K562 (cell line): Measurements from ENCODE around the gene URB2. TPM values are rescaled to one million over a fixed set of nuclear protein-coding genes. Genes with fewer than 3 reads are reported as not detected.

Experiments
- ATAC-seq: fragments of 200-7000 bp; cut with Tn5 transposase; 3 replicates; pipeline ENCODE4 v1.9.1; 2020; ENCODE audit warnings: moderate library complexity
- BruUV-seq: library from RNA; stranded (reverse); fragments of 400-500 nt; replicated peaks from 2 replicates; lab custom pipeline; 2021; lab: Mats Ljungman, UMichigan
- CTCF ChIA-PET: fragments of 300-600 bp; formaldehyde crosslinking; extraction: SDS; loops from one replicate; lab custom pipeline; 2021; ENCODE audit warnings: low intra/inter-chr PET ratio; lab: Yijun Ruan, JAX
- POLR2A ChIA-PET: fragments of 300-600, 350-650 bp; sonication (Branson Sonifier 250); formaldehyde crosslinking; extraction: SDS; loops from one replicate; lab custom pipeline; 2021; ENCODE audit warnings: antibody characterized with exemption, inconsistent platforms; lab: Yijun Ruan, JAX
- DNase-seq, 4 experiments: peaks; one replicate each; pipeline versions ENCODE4 v3.0.0 to v3.0.0-alpha.2; 2011 to 2018; ENCODE audit warnings: low spot score in 3 of 4, mixed read lengths in 3 of 4; ENCODE audit errors: extremely low read depth in 1 of 4
- FAIRE-seq: peaks from 2 replicates; lab custom pipeline; 2011; peaks lifted over from hg19 to GRCh38; lab: Jason Lieb, UNC
- H2AFZ ChIP-seq: 2 replicates; pipeline ENCODE4 v1.6.0; 2011; ENCODE audit warnings: low read depth, low read length, control low read depth, inconsistent platforms
- H3K27ac ChIP-seq: fragments of 200-600 bp; 3 replicates; pipeline ENCODE4 v1.8.0; 2011; ENCODE audit warnings: low read depth, mild to moderate bottlenecking, control low read depth, inconsistent platforms, low read length, moderate library complexity, mixed read lengths; ENCODE audit errors: extremely low read depth
- H3K27me3 ChIP-seq, 2 experiments: fragments of 300-600 bp in 1 of 2; 2 replicates in 1 of 2; 3 replicates in 1 of 2; pipeline versions ENCODE4 v1.6.0 to v1.8.0; 2011; ENCODE audit warnings: inconsistent platforms in 2 of 2, low read length in 2 of 2, mild to moderate bottlenecking in 1 of 2, mixed read lengths in 1 of 2, moderate library complexity in 1 of 2; ENCODE audit not compliant: control insufficient read depth in 2 of 2, insufficient read depth in 2 of 2
- H3K36me3 ChIP-seq: fragments of 300-600 bp; 3 replicates; pipeline ENCODE4 v1.8.0; 2011; ENCODE audit warnings: mild to moderate bottlenecking, low read length, inconsistent platforms; ENCODE audit not compliant: control insufficient read depth, insufficient read depth
- H3K4me1 ChIP-seq, 2 experiments: fragments of 200-600 bp in 1 of 2; replicated peaks in 1 of 2; 2 replicates in 1 of 2; 3 replicates in 1 of 2; pipeline versions ENCODE4 v1.5.1 to v1.8.0; 2011; ENCODE audit warnings: inconsistent platforms in 2 of 2, low read length in 2 of 2, mild to moderate bottlenecking in 1 of 2, mixed read lengths in 1 of 2, moderate library complexity in 1 of 2; ENCODE audit not compliant: control insufficient read depth in 2 of 2, insufficient read depth in 2 of 2
- H3K4me2 ChIP-seq: 2 replicates; pipeline ENCODE4 v1.6.1; 2011; ENCODE audit warnings: low read length, control low read depth, inconsistent platforms, mixed read lengths; ENCODE audit not compliant: insufficient read depth
- H3K4me3 ChIP-seq: fragments of 200-600 bp; sonication (generic), shearing (Covaris generic); 2 replicates; pipeline ENCODE4 v1.5.1; 2016; ENCODE audit warnings: control low read depth, inconsistent platforms
- H3K79me2 ChIP-seq: fragments of 200-600 bp; 3 replicates; pipeline ENCODE4 v1.8.0; 2011; ENCODE audit warnings: low read length, inconsistent platforms; ENCODE audit not compliant: control insufficient read depth, insufficient read depth
- H3K9ac ChIP-seq, 2 experiments: 2 replicates each; pipeline versions ENCODE4 v1.6.0 to v1.6.1; 2011; ENCODE audit warnings: low read depth in 2 of 2, low read length in 2 of 2, control low read depth in 1 of 2, inconsistent platforms in 1 of 2, mild to moderate bottlenecking in 1 of 2, mixed read lengths in 1 of 2; ENCODE audit not compliant: insufficient read depth in 1 of 2
- H3K9me1 ChIP-seq: one replicate; pipeline ENCODE4 v1.6.0; 2011; ENCODE audit warnings: inconsistent platforms, mild to moderate bottlenecking, low read length, moderate library complexity; ENCODE audit not compliant: control insufficient read depth, insufficient read depth
- H3K9me3 ChIP-seq: replicated peaks from 2 replicates; pipeline ENCODE4 v1.5.1; 2011; ENCODE audit warnings: low read depth, low read length, inconsistent platforms; ENCODE audit not compliant: control insufficient read depth, insufficient read depth
- H4K20me1 ChIP-seq: replicated peaks from 2 replicates; pipeline ENCODE4 v1.6.1; 2011; ENCODE audit warnings: low read length, inconsistent platforms, mixed read lengths; ENCODE audit not compliant: control insufficient read depth, insufficient read depth
- ATF3 ChIP-seq, 2 experiments: fragments of 450-650 bp in 1 of 2; sonication (generic) in 1 of 2; formaldehyde crosslinking in 1 of 2; IDR thresholded peaks in 1 of 2; conservative IDR thresholded peaks in 1 of 2; 2 replicates each; pipeline versions ENCODE4 v1.6.1 to v1.8.1; 2016 to 2023; ENCODE audit warnings: mild to moderate bottlenecking in 2 of 2, moderate library complexity in 2 of 2, inconsistent platforms in 1 of 2, missing genetic modification reagents in 1 of 2
- CHD7 ChIP-seq: fragments of 200-600 bp; sonication (generic); IDR thresholded peaks from one replicate; pipeline ENCODE4 v1.6.1; 2012; ENCODE audit warnings: mild to moderate bottlenecking, low read depth, low read length, inconsistent platforms
- JUND ChIP-seq, 2 experiments: IDR thresholded peaks; 2 replicates in 1 of 2; 3 replicates in 1 of 2; pipeline ENCODE4 v1.6.1; 2011; ENCODE audit warnings: borderline replicate concordance in 2 of 2, low read depth in 2 of 2, low read length in 2 of 2, improper control_type of control experiment in 1 of 2, missing biosample characterization in 1 of 2, missing genetic modification characterization in 1 of 2, missing genetic modification reagents in 1 of 2
- NR2C1 ChIP-seq, 2 experiments: fragments of 450-650 bp; IDR thresholded peaks; 2 replicates each; pipeline ENCODE4 v1.6.1; 2017; ENCODE audit warnings: mild to moderate bottlenecking in 2 of 2, antibody characterized with exemption in 1 of 2, inconsistent platforms in 1 of 2, missing compliant biosample characterization in 1 of 2, missing genetic modification characterization in 1 of 2
- WGBS: fragments of 100-300 bp; shearing (Covaris generic); methylation state at CpG from one replicate; pipeline ENCODE4 v1.1.6; 2016; ENCODE audit warnings: low coverage, mixed read lengths; ENCODE audit not compliant: insufficient coverage; ENCODE audit errors: missing lambda C conversion rate; 5-methylcytosine and 5-hydroxymethylcytosine counted together
- in situ Hi-C: fragments of 300-500 bp; cut with MboI; formaldehyde crosslinking; loops from 4 replicates; pipeline ENCODE4 v1.15.0; 2018; ENCODE audit warnings: inconsistent platforms, mixed read lengths
- intact Hi-C: fragments of 100-400 bp; cut with micrococcal nuclease; formaldehyde crosslinking; loops from 2 replicates; pipeline ENCODE4 v1.14.2; 2022
- polyA plus RNA-seq, 8 experiments: library from polyadenylated mRNA; depleted of rRNA in 4 of 8; stranded (reverse) in 5 of 8; unstranded in 3 of 8; fragments of >200 nt; fragmentation: Nextera tagmentation in 2 of 8; fragmentation: Illumina TruSeq in 1 of 8; extraction: Ambion mirVana in 2 of 8; extraction: Trizol in 1 of 8; gene quantifications; 2 replicates each; pipeline versions ENCODE4 v1.2.1 to v1.2.3, GENCODE V29; 2011 to 2014; ENCODE audit warnings: inconsistent platforms in 1 of 8, missing spikeins in 1 of 8
- total RNA-seq, 7 experiments: library from RNA; depleted of rRNA in 6 of 7; stranded (reverse); fragments of >200 nt in 6 of 7; fragmentation: Illumina TruSeq in 2 of 7; extraction: Trizol in 2 of 7; gene quantifications; 2 replicates each; pipeline versions ENCODE4 v1.2.1 to v1.2.3, GENCODE V29; 2011 to 2021; ENCODE audit warnings: low replicate concordance in 1 of 7

The URB2 gene
- total and polyA plus RNA-seq, 9 of the 15 experiments (the other 6 are each of a cell fraction or from before 2014, with no cell fraction given), result 2.8 to 28.3 (median 19.0) TPM

- CTCF ChIA-PET, result no interaction called here
- POLR2A ChIA-PET, result interaction anchor here (0.7 kb wide), 1 partner anchor 294 kb away, joined by 3 read pairs; no protein-coding TSS in a partner anchor
- in situ Hi-C loops (no loop called here), intact Hi-C loops (no loop called here)
- peaks cover 82% of the 10 kb centered on the region for H3K36me3 ChIP-seq
- H3K27ac ChIP-seq, result no peak overlapping the region
- no peak overlapping the region for H3K9ac ChIP-seq
- H3K9me3 ChIP-seq, result no peaks in the 10 kb centered on the region
- no peaks in the 10 kb centered on the region for H3K9me1 ChIP-seq
- DNase-seq (no peak), FAIRE-seq (no peak), ATAC-seq (no peak)
- H2AFZ ChIP-seq, result no peak overlapping the region
- no peak overlapping the region for H3K4me2 ChIP-seq
- H4K20me1 ChIP-seq, result peaks cover 11% of the 10 kb centered on the region
- no peak overlapping the region for H3K4me3 ChIP-seq
- 94% methylated on average over 6 of the region's 6 CpGs for WGBS
- no TSS peak for BruUV-seq
- no peak for TF ChIP-seq CHD7
- TF ChIP-seq ATF3 (IDR thresholded peaks at IDR 0.05), result no peak
- no peak for TF ChIP-seq ATF3 (CRISPR knock-in tag; conservative IDR thresholded peaks at IDR 0.05)
- no peak for TF ChIP-seq NR2C1 (IDR thresholded peaks at IDR 0.05)
- no peak for TF ChIP-seq NR2C1 (tag; IDR thresholded peaks at IDR 0.05)
- no peak for TF ChIP-seq JUND (IDR thresholded peaks at IDR 0.05; ENCODE audit: borderline replicate concordance, low read depth, low read length)
- no peak for TF ChIP-seq JUND (tag; IDR thresholded peaks at IDR 0.05; ENCODE audit: borderline replicate concordance, low read depth, low read length)
- H3K79me2 ChIP-seq, result peaks cover 78% of the 10 kb centered on the region
- no peaks in the 10 kb centered on the region for H3K27me3 ChIP-seq
- H3K4me1 ChIP-seq, result no peaks in the 10 kb centered on the region; a peak in 1 of 5 replicates
Observed at GRCh38 chr1:229631966-229632365, 5.9 kb downstream of the URB2 start.
